ENCODE data around the gene IL6.

GRCh38 chr7:22713463-22713862, 13.5 kb upstream of the IL6 start:
- TF ChIP-seq YY1 (IDR thresholded peaks at IDR 0.05; ENCODE audit: insufficient read depth, insufficient read length): no peak
- no peak for TF ChIP-seq SUZ12 (IDR thresholded peaks at IDR 0.05; ENCODE audit: extremely low read depth, insufficient read depth, insufficient read length)
